ENCODE results near the gene SMG5.
A peak's percentile ranks its signal among the peaks of the same experiment; 100 is the strongest.
"Not testable (repeated sequence)": the region's sequence is repeated elsewhere in the genome, so short reads cannot be mapped to it uniquely, and the experiment has no call there.

The SMG5 gene

DNA sequence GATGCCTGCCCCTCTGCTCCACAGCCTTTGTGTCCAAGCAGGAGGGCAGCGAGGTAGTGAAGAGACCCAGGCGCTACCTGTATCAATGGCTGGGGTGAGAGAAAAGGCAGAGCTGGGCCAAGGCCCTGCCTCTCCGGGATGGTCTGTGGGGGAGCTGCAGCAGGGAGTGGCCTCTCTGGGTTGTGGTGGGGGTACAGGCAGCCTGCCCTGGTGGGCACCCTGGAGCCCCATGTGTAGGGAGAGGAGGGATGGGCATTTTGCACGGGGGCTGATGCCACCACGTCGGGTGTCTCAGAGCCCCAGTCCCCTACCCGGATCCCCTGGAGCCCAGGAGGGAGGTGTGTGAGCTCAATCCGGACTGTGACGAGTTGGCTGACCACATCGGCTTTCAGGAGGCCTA, 39.9 kb downstream of the SMG5 start:
- DNase-seq = no peak

DNA sequence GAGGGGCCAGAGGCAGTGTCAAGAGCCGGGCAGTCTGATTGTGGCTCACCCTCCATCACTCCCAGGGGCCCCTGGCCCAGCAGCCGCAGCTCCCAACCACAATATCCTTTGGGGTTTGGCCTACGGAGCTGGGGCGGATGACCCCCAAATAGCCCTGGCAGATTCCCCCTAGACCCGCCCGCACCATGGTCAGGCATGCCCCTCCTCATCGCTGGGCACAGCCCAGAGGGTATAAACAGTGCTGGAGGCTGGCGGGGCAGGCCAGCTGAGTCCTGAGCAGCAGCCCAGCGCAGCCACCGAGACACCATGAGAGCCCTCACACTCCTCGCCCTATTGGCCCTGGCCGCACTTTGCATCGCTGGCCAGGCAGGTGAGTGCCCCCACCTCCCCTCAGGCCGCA, 40.7 kb downstream of the SMG5 start, which contains the start of gene BGLAP:
BGLAP (plus strand) TSS at position 259 of the 400 bp plus-strand sequence; CDS start at position 307, 48 bp downstream.
- DNase-seq = no peak

DNA sequence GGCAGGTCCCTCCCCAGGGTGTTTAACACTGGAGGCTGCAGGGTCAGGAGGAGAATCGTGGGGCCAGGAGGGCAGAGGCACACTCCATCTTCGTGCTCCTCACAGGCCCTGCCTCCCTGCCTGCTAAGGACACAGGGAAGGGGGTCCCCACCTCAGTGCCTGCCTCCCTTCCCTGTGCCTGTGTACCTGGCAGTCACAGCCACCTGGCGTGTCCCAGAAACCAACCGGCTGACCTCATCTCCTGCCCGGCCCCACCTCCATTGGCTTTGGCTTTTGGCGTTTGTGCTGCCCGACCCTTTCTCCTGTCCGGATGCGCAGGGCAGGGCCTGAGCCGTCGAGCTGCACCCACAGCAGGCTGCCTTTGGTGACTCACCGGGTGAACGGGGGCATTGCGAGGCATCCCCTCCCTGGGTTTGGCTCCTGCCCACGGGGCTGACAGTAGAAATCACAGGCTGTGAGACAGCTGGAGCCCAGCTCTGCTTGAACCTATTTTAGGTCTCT, 41.3 kb downstream of the SMG5 start:
- DNase-seq = peak in 1 of 2 donors; percentile 34

DNA sequence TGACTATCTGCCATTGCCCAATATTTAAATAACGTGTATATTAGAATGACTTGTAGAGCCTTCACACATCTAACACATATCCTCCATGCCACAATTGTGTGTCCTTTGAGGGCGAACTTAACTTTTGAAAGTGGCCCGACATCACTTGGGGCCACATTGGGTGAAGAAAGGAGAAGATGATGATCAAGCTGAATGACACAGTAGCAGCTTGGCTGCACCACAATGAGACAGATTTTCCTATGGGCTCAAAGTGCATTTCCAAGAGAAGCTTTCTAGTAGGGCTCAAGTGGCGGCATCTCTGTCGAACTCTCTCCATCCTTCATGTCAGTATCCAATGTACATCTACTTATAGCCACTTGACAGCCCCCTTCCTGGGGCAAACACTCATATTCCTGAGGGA, 44.4 kb downstream of the SMG5 start:
- no peak for DNase-seq

DNA sequence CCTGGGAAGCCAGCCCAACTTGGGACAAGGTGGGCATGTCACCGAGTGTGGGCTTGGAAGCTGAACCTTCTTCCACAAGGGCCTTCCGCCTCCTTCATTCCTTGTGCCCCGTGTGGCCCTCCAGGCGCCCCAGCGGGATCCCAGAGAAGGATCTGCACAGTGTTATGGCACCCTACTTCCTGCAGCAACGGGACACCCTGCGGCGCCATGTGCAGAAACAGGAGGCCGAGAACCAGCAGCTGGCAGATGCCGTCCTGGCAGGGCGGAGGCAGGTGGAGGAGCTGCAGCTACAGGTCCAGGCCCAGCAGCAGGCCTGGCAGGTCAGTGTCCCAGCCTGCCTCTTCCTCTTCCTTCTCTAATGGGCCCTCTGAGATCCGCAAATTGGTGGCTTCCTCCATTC, 46.5 kb downstream of the SMG5 start:
- no peak for DNase-seq

DNA sequence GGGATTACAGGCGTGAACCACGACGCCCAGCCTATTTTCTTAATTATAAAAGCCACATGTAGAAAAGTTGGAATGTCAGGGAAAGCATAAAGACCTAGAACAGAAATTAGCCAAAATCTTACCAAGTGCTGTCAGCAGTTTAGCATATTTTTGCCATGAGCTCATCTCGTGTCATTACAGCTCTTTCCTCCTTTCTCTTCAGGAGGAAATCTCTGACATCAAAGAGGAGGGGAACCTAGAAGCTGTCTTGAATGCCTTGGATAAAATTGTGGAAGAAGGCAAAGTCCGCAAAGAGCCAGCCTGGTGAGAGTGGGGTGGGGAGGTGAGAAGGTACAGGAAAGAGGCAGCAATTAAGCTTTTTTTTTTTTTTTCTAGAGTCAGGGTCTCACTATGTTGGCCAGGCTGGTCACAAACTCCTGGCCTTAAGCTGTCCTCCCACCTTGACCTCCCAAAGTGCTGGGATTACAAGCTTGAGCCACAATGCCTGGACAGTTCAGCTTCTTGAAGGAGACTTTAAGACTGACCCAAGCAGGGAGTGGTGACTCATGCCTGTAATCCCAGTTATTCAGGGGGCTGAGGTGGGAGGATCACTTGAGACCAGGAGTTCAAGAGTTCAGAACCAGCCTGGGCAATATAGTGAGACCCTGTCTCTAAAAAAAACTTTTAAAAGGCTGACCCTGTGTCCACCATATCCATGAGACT, 49.0 kb downstream of the SMG5 start:
- no peak for DNase-seq

DNA sequence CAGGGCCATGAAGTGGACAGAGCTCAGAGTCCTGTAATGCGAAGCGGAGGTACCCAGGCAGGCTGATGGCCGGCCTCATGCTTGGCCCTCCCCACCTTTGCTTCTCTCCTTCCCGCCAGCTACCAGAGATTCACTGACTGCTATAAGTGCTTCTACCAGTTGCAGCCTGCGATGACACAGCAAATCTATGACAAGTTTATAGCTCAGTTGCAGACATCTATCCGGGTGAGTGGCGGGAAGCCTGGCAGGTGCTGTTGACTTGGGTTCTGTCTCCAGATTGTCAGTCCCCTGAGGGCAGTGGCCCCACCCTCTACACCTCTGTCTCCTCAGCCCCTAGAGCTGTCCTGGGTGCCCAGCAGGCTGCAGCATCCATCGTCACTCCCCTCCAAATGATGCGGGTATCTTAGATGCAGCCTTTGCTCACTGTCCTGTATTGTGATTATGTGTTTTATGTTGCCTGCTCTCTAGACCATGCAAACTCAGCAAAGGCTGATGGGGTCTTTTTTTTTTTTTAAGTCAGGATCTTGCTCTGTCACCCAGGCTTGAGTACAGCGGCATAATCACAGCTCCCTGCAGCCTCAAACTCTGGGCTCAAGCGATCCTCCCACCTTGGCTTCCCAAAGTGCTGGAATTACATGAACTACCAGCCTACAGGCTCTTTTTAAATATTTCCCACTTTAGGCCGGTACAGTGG, 50.3 kb downstream of the SMG5 start:
- DNase-seq = no peak

DNA sequence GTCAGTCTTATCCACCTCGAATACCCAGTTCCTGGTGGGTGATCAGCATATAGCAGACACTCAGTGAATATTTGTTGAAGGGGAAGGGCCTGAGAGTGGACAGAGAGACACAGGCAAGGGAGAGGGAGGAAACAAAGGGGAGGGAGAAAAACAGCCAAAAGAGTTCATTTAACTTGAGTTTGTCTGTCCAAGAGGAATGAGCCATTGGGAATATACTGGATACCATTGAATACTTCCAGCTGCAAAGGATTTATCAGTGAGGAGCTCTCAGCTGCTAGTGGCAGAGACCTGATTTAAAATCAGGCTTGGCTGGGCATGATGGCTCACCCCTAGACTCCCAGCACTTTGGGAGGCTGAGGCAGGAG, 52.2 kb downstream of the SMG5 start:
- no peak for DNase-seq

DNA sequence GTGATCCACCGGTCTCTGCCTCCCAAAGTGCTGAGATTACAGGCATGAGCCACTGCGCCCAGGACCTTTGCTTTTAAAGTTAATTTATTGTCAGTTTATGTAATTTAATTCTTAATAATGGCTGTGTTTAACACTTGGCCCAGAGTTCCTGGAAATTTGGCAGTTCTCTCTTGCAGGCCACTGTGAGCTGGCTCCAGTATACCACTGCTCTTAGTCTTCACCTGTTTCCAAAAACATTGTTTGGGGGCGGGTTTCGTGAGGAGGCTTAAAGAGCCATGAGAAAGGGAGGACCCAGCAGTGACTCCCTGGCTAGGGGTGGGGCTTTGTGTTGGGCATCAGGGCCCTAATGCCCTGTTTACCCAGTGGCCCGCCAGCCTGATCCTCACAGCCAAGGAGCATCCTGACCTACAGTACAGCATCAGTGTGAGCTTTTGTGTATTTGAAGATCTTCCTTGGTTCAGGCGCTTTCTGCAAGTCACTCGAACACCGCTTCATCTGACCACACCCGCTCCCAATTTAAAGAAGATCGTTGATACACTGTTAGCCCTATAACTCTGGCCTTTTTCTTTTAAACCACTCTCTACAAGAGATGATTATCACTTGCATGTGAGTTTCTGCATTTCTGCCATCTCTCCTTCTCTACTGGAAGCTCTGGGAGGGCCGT, 52.7 kb downstream of the SMG5 start:
- no peak for DNase-seq

DNA sequence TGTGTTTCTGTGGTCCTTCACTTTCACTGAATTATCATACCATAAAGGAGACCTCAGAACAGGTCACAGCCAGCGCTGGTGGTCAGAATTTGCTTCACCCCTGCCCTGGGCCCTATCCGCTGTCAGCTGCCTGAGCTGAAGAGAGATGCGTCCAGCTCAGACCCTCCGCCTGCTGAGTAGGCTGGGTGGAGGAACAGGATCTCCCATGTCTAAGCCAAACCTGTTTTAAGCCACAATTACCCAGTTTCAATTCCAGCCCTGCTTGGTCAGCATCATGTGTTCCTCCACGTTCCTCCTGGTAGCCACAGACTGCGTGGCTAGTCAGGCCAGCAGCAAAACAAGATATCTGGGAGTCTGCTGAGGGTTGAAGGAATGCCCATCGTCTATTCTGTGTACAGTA, 54.1 kb downstream of the SMG5 start:
- DNase-seq = peak in 1 of 2 donors; percentile 23

DNA sequence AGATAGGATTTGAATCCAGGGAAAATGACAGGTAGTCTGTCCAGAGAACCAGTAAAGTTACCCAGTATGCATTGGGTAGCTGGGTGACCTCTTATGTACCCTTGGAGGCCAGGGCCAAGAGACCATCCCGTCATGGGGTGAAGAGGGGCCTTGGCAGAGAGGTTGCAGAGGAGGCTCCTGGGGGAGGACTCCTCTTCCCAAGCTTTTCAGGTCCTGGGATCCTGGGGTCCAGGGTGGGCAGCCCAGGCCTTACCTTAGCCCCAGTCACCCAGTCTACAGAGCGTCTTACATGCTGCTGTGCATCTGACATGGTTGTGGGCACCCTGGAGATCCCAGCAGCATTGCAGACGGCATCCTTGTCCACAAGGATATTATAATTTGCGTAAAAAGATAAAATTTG, 55.8 kb downstream of the SMG5 start:
- DNase-seq = no peak

DNA sequence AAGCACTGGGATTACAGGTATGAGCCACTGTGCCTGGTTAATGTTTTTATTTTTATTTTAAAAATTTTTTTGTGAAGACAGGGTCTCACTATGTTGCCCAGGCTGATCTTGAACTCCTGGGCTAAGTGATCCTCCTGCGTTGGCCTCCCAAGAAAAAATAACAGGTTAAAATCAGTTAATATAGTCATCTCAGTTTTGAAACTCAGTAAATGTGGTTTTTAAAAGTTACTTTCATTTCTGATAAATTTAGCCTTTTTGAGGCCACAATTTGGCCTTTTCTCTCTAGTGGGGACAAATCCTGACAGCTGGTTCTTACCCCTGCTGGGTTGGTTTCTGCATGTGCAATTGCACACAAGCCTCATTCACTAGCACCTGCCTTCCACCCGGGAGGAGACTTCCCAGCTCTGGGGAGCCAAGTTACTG, 56.5 kb downstream of the SMG5 start:
- DNase-seq = no peak

DNA sequence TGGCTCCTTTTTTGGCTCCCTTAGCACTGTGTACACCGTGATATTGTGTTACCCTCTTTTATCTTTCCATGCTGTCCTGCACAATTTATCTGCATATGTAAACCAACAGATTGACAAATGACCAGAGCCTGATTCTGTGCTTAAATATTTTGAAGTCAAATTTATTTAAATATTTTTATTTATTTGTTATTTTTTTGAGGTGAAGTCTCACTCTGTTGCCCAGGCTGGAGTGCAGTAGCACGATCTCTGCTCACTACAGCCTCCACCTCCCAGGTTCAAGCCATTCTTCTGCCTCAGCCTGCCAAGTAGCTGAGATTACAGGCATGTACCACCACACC, 57.0 kb downstream of the SMG5 start:
- DNase-seq = no peak

DNA sequence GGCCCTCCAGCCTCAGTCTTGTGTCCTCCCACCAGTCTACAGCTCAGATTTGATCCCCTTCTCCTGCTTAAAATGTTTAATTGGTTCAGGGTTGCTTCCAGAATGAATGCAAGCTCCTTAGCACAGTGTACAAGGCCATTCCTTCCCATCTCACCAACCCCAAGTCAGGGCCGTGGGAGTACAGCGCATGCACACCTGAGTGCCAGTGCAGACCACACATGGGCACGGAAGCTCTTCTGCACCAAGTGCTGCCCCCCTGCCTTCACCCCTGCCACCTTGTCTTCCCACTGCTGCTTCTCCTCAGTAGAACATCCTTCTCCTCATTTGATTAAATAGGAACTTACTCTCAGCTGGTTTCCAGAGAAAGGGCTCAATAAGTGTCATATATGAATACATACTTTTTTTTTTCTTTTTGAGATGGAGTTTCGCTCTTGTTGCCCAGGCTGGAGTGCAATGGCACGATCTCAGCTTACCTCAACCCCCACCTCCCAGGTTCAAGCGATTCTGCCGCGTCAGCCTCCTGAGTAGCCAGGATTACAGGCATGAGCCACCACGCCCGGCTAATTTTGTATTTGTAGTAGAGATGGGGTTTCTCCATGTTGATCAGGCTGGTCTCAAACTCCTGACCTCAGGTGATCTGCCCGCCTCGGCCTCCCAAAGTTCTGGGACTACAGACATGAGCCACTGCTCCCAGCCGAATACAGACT, 60.5 kb downstream of the SMG5 start:
- DNase-seq = no peak

DNA sequence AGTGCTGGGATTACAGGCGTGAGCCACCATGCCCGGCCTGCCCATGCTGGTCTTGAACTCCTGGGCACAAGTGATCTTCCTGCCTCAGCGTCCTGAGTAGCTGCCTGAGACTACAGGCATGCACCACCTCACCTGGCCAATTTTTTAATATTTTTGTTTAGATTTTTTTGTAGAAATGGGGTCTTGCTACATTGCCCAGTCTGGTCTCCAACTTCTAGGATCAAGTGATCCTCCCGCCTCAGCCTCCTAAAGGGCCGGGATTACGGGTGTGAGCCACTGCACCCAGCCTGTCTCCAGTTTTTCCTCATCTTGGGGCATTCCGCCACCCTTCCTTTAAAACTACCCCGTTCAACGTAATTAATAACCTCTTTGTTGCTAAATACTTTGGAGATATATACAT, 62.4 kb downstream of the SMG5 start:
- no peak for DNase-seq

DNA sequence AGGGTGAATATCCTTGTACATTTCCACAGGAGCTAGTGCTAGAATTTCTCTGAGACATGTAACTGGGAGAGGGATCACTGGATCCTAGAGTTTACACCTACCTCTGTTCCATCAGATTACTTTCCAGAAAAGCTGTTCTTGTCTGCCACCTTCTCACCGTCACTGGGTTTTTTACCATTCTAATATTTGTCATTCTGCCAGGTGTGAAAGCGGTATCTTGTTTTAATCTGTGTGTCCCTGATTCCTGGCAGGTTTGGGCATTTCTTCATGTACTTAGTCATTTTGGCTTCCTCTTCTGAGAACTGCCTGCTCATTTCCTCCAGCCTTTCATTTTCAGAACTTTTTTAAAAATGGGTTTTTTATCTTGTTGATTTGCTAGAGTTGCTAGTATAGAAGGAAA, 64.8 kb downstream of the SMG5 start:
- peak; percentile 15 to 29 for DNase-seq

DNA sequence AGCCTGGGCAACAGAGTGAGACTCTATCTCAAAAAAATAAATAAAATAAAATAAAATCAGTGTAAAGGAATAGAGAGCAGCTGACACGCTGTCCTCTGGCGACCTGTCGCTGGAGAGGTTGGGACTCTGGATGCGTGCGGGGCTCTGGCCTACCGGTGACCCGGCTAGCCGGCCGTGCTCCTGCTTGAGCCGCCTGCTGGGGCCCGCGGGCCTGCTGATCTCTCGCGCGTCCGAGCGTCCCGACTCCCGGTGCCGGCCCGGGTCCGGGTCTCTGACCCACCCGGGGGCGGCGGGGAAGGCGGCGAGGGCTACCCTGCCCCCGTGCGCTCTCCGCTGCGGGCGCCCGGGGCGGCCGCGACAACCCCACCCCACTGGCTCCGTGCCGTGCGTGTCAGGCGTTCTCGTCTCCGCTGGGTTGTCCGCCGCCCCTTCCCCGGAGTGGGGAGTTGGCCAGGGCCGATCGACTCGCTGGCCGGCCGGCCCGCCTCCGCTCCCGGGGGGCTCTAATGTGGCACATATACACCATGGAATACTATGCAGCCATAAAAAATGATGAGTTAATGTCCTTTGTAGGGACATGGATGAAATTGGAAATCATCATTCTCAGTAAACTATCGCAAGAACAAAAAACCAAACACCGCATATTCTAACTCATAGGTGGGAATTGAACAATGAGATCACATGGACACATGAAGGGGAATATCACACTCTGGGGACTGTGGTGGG, 66.1 kb downstream of the SMG5 start:
- DNase-seq = not testable (repeated sequence)

DNA sequence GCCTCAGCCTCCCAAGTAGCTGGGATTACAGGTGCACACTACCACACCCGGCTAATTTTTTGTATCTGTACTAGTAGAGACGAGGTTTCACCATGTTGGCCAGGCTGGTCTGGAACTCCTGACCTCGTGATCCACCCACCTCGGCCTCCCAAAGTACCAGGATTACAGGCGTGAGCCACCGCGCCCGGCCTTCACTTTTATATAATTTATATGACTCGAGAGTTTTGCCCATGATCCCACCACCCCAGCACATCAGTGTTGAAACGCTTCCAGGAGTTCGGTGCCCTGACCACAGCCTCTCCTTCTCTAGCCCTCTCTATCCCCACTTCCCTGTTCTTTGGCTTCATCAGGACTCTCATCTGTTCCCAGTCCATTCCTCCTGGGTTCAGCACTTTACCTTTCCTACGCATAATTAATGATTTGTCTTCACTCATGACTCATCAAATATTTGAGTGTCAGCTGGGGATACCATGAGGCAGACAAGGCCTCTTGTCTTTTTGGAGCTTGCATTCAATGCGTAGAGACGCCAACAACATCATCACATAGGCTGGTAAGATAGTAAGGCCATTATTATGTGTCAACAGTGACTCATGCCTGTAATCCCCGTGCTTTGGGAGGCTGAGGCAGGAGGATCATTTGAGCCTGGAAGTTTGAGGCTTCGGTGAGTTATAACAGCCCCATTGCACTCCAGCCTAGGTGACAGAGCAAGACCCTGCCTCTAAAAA, 68.4 kb downstream of the SMG5 start:
- DNase-seq = peak in 1 of 2 donors; percentile 3

DNA sequence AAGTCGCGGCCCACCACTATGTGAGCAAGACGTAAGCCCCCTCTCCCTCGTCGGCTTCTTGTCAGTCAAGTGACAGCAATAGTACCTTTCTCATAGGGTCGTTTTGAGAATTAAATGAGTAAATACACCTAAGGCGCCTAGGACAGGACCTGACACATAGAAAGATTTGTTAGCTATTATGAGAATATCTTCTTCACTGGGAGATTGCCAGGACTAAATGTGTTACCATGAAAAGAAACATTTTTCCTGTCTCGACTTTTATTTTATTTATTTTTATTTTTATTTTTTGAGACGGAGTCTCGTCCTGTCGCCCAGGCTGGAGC, 69.0 kb downstream of the SMG5 start:
- no peak for DNase-seq

DNA sequence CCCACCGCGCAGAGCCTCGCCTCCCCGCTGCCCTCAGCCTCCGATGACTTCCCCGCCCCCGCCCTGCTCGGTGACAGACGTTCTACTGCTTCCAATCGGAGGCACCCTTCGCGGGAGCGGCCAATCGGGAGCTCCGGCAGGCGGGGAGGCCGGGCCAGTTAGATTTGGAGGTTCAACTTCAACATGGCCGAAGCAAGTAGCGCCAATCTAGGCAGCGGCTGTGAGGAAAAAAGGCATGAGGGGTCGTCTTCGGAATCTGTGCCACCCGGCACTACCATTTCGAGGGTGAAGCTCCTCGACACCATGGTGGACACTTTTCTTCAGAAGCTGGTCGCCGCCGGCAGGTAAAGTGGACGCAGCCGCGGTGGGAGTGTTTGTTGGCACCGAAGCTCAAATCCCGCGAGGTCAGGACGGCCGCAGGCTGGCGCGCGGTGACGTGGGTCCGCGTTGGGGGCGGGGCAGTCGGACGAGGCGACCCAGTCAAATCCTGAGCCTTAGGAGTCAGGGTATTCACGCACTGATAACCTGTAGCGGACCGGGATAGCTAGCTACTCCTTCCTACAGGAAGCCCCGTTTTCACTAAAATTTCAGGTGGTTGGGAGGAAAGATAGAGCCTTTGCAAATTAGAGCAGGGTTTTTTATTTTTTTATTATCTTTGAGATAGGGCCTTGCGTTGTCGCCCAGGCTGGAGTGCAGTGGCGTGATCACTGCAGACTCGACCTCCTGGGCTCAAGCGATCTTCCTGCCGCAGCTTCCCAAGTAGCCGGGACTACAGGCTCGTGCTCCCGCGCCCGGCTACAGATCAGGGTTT, 69.6 kb downstream of the SMG5 start, which contains the start of gene PMF1:
PMF1 (plus strand) TSS at position 175 of the 811 bp plus-strand sequence; CDS start at position 184, 9 bp downstream.
- peak; percentile 97 for DNase-seq

DNA sequence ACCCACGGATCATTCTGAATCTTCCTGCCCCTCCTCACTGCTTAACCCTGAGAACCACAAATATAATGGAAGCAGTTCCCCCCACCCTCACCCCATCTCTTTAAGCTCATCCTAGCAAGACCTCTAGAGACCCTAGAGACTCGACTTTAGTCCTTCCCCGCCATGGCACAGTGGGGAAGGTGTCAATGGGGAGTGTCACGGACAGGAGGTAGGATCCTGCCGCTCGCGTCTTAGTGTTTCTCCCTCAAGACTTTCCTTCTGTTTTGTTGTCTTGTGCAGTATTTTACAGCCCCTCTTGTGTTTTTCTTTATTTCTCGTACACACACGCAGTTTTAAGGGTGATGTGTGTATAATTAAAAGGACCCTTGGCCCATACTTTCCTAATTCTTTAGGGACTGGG, 70.5 kb downstream of the SMG5 start:
- no peak for DNase-seq

All from inflammatory macrophage (primary cell).